ENCODE measurements around the gene LDLR.
"Not testable (repeated sequence)": the region's sequence is repeated elsewhere in the genome, so short reads cannot be mapped to it uniquely, and the experiment has no call there.

LDLR gene

DNA sequence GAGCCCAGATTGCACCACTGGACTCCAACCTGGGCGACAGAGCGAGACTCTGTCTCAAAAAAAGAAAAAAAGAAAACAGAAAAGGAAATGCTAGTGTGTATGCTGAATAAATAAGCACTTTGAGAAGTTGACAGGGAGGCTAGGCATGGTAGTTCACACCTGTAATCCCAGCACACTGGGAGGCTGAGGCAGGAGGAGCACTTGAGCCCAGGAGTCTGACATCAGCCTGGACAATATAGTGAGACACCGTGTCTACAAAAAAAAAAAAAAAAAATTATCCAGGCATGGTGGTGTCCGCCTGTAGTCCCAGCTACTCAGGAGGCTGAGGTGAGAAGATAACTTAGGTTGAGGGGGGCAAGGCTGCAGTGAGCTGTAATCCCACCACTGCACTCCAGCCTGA is 19.1 kb upstream of the LDLR start:
- DNase-seq (ENCODE audit: low read depth in 2 of 3, low spot score in 2 of 3): no peak

DNA sequence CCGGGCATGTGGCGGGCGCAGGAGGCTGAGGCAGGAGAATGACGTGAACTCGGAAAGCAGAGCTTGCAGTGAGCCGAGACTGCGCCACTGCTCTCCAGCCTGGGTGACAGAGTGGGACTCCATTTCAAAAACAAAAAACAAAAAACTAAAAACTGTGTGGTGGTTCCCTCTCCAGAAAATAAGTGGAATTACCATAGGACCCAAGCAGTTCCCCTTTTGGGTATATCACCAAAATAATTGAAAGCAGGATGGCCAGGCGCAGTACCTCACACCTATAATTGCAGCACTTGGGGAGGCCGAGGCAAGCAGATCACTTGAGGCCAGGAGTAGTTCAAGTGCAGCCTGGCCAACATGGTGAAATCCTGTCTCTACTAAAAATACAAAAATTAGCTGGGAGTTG is 15.7 kb upstream of the LDLR start:
- DNase-seq (ENCODE audit: low read depth in 2 of 3, low spot score in 2 of 3): no peak

- not testable (repeated sequence) for DNase-seq (ENCODE audit: low read depth in 2 of 3, low spot score in 2 of 3)
Observed at GRCh38 chr19:11076792-11077191, 12.5 kb upstream of the LDLR start.

DNA sequence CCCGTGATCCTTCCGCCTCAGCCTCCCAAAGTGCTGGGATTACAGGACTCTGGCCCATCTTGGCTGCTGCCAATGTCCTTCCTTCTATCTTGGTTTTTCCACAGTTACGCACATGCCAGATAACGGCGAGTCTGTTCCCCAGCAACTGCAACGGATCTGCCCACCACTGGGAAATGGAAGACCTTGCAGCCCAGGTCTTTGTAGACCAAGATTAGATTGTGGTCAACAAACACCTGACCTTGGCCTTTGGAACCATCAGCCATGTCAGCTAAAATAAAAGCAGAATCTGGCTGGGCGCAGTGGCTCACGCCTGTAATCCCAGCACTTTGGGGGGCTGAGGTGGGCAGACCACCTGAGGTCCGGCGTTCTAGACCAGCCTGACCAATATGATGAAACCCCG is 10.4 kb upstream of the LDLR start:
- no peak for DNase-seq (ENCODE audit: low read depth in 2 of 3, low spot score in 2 of 3)

- DNase-seq (ENCODE audit: low read depth in 2 of 3, low spot score in 2 of 3): no peak
Observed at GRCh38 chr19:11079999-11080398, 9.3 kb upstream of the LDLR start.

DNA sequence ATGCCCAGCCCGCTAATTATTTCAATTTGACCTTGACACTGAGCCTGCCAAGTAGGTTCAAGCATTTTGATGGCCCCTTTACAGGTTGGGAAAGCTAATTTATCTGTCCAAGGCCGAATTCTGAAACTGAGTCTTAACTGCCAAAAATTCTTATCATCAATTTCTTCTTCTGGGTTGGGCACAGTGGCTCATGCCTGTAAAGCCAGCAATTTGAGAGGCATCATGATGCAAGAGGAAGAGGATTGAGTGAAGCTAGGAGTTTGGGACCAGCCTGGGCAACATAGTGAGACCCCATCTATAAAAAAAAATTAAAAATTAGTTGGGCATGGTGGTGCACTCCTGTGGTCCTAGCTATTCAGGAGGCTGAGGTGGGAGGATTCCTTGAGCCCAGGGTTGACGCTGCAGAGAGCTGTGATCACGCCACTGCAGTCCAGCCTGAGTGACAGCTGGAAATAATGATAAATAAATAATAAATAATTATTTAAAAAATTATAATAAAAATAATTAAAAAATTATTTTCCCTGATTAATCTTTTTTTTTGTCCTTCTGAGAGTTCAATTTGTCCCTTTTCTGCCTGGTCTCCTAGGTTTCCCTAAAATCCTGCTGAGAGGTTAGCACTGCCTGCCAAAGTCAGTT is 1.3 kb upstream of the LDLR start:
- DNase-seq (ENCODE audit: low read depth in 2 of 3, low spot score in 2 of 3): no peak

GRCh38 chr19:11088506-11089253 is 583 bp upstream of the LDLR start:
- DNase-seq (ENCODE audit: low read depth in 2 of 3, low spot score in 2 of 3): no peak

DNA sequence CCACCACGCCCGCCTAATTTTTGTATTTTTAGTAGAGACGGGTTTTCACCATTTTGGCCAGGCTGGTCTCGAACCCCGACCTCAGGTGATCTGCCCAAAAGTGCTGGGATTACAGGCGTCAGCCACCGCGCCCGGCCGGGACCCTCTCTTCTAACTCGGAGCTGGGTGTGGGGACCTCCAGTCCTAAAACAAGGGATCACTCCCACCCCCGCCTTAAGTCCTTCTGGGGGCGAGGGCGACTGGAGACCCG is 676 bp downstream of the LDLR start:
- DNase-seq (ENCODE audit: low read depth in 2 of 3, low spot score in 2 of 3): peak in 1 of 3 experiments; percentile 58

DNA sequence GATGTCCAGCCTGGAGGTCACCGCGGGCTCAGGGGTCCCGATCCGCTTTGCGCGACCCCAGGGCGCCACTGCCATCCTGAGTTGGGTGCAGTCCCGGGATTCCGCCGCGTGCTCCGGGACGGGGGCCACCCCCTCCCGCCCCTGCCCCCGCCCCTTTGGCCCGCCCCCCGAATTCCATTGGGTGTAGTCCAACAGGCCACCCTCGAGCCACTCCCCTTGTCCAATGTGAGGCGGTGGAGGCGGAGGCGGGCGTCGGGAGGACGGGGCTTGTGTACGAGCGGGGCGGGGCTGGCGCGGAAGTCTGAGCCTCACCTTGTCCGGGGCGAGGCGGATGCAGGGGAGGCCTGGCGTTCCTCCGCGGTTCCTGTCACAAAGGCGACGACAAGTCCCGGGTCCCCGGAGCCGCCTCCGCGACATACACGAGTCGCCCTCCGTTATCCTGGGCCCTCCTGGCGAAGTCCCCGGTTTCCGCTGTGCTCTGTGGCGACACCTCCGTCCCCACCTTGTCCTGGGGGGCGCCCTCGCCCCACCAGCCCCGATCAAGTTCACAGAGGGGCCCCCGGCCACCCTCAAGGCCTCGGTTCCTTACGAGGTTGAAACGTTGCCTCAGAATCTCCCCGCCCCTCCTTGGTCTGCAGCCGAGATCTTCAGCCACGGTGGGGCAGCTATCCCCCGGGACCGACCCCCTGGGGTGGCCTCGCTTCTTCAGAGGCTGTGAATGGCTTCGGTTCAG is 1.2 kb downstream of the LDLR start:
- peak; percentile 91 to 93 (median 92) for DNase-seq (ENCODE audit: low read depth in 2 of 3, low spot score in 2 of 3)

DNA sequence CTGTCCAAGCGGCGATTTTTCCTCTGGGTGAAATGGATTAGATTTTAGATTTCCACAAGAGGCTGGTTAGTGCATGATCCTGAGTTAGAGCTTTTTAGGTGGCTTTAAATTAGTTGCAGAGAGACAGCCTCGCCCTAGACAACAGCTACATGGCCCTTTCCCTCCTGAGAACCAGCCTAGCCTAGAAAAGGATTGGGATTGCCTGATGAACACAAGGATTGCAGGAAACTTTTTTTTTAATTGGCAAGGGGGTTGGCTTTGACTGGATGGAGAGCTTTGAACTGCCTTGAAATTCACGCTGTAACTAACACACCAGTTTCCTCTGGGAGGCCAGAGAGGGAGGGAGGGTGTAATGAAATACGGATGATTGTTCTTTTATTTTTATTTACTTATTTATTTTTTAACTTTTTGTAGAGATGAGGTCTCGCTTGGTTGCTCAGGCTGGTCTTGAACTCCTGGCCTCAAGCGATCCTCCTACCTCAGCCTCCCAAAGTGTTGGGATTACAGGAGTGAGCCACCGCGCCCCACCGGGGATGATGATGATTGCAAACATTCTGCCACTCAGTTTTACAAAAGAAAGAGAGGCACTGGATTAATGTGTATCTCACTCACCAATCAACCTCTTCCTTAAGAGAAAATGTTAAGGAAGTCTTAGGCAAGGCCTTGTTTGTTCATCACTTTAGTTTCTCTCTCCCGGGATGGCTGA is 1.9 kb downstream of the LDLR start:
- no peak for DNase-seq (ENCODE audit: low read depth in 2 of 3, low spot score in 2 of 3)

GRCh38 chr19:11091703-11092153 is 2.5 kb downstream of the LDLR start:
- no peak for DNase-seq (ENCODE audit: low read depth in 2 of 3, low spot score in 2 of 3)

- DNase-seq (ENCODE audit: low read depth in 2 of 3, low spot score in 2 of 3): no peak
Observed at GRCh38 chr19:11092181-11092538, 2.9 kb downstream of the LDLR start.

- DNase-seq (ENCODE audit: low read depth in 2 of 3, low spot score in 2 of 3): no peak
Observed at GRCh38 chr19:11093689-11094238, 4.5 kb downstream of the LDLR start.

GRCh38 chr19:11094520-11094894 is 5.2 kb downstream of the LDLR start:
- no peak for DNase-seq (ENCODE audit: low read depth in 2 of 3, low spot score in 2 of 3)

GRCh38 chr19:11096210-11096841 is 7.1 kb downstream of the LDLR start:
- DNase-seq (ENCODE audit: low read depth in 2 of 3, low spot score in 2 of 3): no peak

- DNase-seq (ENCODE audit: low read depth in 2 of 3, low spot score in 2 of 3): not testable (repeated sequence)
Observed at GRCh38 chr19:11097367-11097766, 8.1 kb downstream of the LDLR start.

GRCh38 chr19:11098327-11098726 is 9.1 kb downstream of the LDLR start:
- DNase-seq (ENCODE audit: low read depth in 2 of 3, low spot score in 2 of 3): no peak

- DNase-seq (ENCODE audit: low read depth in 2 of 3, low spot score in 2 of 3): no peak
Observed at GRCh38 chr19:11098861-11099260, 9.6 kb downstream of the LDLR start.

- DNase-seq (ENCODE audit: low read depth in 2 of 3, low spot score in 2 of 3): no peak
Observed at GRCh38 chr19:11100049-11100448, 10.8 kb downstream of the LDLR start.

DNA sequence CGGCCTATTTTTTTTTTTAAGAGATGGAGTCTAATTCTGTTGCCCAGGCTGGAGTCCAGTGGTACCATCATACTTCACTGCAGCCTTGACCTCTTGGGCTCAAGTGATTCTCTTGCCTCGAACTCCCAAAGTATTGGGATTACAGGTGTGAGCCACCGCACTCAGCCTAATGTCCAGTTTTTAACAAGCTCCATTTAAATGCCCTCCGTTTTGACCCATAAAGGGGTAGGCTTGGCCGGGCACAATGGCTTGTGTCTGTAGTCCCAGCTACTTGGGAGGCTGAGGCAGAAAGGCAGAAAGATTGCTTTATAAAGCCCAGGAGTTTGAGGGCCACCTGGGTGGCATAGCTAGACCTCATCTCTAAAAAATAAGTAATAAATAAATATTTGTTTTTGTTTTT is 11.8 kb downstream of the LDLR start:
- no peak for DNase-seq (ENCODE audit: low read depth in 2 of 3, low spot score in 2 of 3)

DNA sequence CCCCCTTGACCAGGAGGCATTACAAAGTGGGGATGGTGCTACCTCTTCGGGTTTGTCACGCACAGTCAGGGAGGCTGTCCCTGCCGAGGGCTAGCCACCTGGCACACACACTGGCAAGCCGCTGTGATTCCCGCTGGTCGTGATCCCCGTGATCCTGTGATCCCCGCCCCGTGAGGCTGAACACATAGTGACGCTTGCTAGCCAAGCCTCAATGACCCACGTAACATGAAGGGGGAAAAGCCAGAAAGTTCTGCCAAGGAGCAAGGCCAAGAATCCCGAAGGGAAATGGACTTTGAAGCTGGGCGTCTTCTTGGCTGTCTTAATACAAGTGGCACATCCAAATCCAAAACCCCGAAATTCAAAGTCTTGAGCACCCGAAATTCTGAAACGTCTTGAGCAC is 13.7 kb downstream of the LDLR start:
- no peak for DNase-seq (ENCODE audit: low read depth in 2 of 3, low spot score in 2 of 3)

Data from activated CD8-positive, alpha-beta memory T cell treated with anti-CD3 and anti-CD28 coated beads for 48 hours (primary cell).